ENCODE data around the gene DUSP22. TPM values are rescaled to one million over a fixed set of nuclear protein-coding genes. Genes with fewer than 3 reads are reported as not detected.

DUSP22 gene
- polyA plus RNA-seq, 2 of the 4 experiments (the other 2 are of a cell fraction): 6.2 to 11.3 TPM

GRCh38 chr6:299104-299980 lies 7.1 kb downstream of the DUSP22 start:
- DNase-seq (ENCODE audit: low read depth in 1 of 2, low spot score in 1 of 2) (no peak), ATAC-seq (no peak), FAIRE-seq (no peak)
- Histone ChIP-seq H3K4me3 (no peak overlapping the region), H3K27ac (no peak overlapping the region), H3K9me3 (no peaks in the 10 kb centered on the region), H3K4me2 (no peak overlapping the region), H3K4me1 (no peaks in the 10 kb centered on the region)
- 70% methylated on average over 10 of the region's 10 CpGs for WGBS (ENCODE audit: missing lambda C conversion rate)
- POLR2A ChIA-PET: no interaction called here
- TF ChIP-seq PHF8 (IDR thresholded peaks at IDR 0.05; ENCODE audit: borderline replicate concordance, low read depth): no peak
- TF ChIP-seq PBX3 (IDR thresholded peaks at IDR 0.05): no peak
- TF ChIP-seq EHMT2 (IDR thresholded peaks at IDR 0.05; ENCODE audit: low read depth): no peak
- no peak for TF ChIP-seq MYC (IDR thresholded peaks at IDR 0.05; ENCODE audit: borderline replicate concordance, low read length)
- TF ChIP-seq MAZ (IDR thresholded peaks at IDR 0.05; ENCODE audit: borderline replicate concordance, low read depth, low read length): no peak
- TF ChIP-seq CBX8 (IDR thresholded peaks at IDR 0.05): no peak
- no peak for TF ChIP-seq ZNF302 (CRISPR knock-in tag; IDR thresholded peaks at IDR 0.05)
- no peak for TF ChIP-seq USF2 (IDR thresholded peaks at IDR 0.05)
- TF ChIP-seq JUNB (IDR thresholded peaks at IDR 0.05): no peak
- no peak for TF ChIP-seq CHD4 (IDR thresholded peaks at IDR 0.05; ENCODE audit: borderline replicate concordance)
- no peak for TF ChIP-seq CBX2 (IDR thresholded peaks at IDR 0.05; ENCODE audit: borderline replicate concordance, low read depth)
- no peak for TF ChIP-seq BCL3 (IDR thresholded peaks at IDR 0.05)
- TF ChIP-seq ATOH8 (CRISPR knock-in tag; IDR thresholded peaks at IDR 0.05; ENCODE audit: low read depth): no peak
- TF ChIP-seq FOXS1 (CRISPR knock-in tag; IDR thresholded peaks at IDR 0.05): no peak
- no peak for TF ChIP-seq HOXB13 (CRISPR knock-in tag; IDR thresholded peaks at IDR 0.05; ENCODE audit: low read depth)
- TF ChIP-seq RAD21 (conservative IDR thresholded peaks at IDR 0.05 in 1 of 2, IDR thresholded peaks at IDR 0.05 in 1 of 2): no peak
- TF ChIP-seq HOXA7 (CRISPR knock-in tag; IDR thresholded peaks at IDR 0.05): no peak
- CTCF ChIA-PET: interaction anchor here (1.5 kb wide), 1 partner anchor 111 kb away, joined by 4 read pairs; no protein-coding TSS in a partner anchor

- 92% methylated on average over 4 of the region's 6 CpGs for WGBS (ENCODE audit: missing lambda C conversion rate)
- FAIRE-seq (no peak), ATAC-seq (no peak), DNase-seq (ENCODE audit: low read depth in 1 of 2, low spot score in 1 of 2) (no peak)
- Histone ChIP-seq H3K27ac (no peak overlapping the region), H3K4me3 (no peak overlapping the region), H3K4me1 (no peaks in the 10 kb centered on the region), H3K9me3 (no peaks in the 10 kb centered on the region), H3K4me2 (no peak overlapping the region)
- TF ChIP-seq HMGXB4 (CRISPR knock-in tag; IDR thresholded peaks at IDR 0.05; ENCODE audit: borderline replicate concordance): no peak
- TF ChIP-seq RARB (CRISPR knock-in tag; IDR thresholded peaks at IDR 0.05): no peak
- no peak for TF ChIP-seq RNF2 (IDR thresholded peaks at IDR 0.05; ENCODE audit: borderline replicate concordance, low read depth)
- TF ChIP-seq REST (IDR thresholded peaks at IDR 0.05): no peak
- CTCF ChIA-PET: interaction anchor here (1.5 kb wide), 1 partner anchor 112 kb away, joined by 4 read pairs; no protein-coding TSS in a partner anchor
- POLR2A ChIA-PET: no interaction called here
Measured at GRCh38 chr6:300026-300425, 7.7 kb downstream of the DUSP22 start.
